Stimulated activated CD4-positive, alpha-beta T cell treated with anti-CD3 and anti-CD28 coated beads, Interleukin-15, amount 100 ng/mL, for 1 hour (primary cell): Measurements from ENCODE around the gene UAP1L1.

Experiments used
- DNase-seq, 2 donors: peaks; one replicate each; pipeline ENCODE4 v3.0.0-alpha.2; 2020; ENCODE audit warnings: low read depth in 1 of 2, low spot score in 1 of 2

The UAP1L1 gene

GRCh38 chr9:137129456-137130175 is 52.3 kb downstream of the UAP1L1 start:
- peak; percentile 78 to 84 for DNase-seq

GRCh38 chr9:137130176-137130755 is 52.9 kb downstream of the UAP1L1 start:
- DNase-seq = no peak
